SK-MEL-5 (cell line): ENCODE measurements around the gene PIGR. TPM values are rescaled to one million over a fixed set of nuclear protein-coding genes. Genes with fewer than 3 reads are reported as not detected.

Experiments
- DNase-seq: peaks from one replicate; pipeline ENCODE4 v3.0.0-alpha.2; 2016; ENCODE audit warnings: low read depth, low spot score
- in situ Hi-C: cut with HindIII; loops from 2 replicates; pipeline ENCODE4 v1.10.0; 2016; ENCODE audit warnings: low sequenced_read_pairs, high pct_unique_total_duplicates, low pct_unique_long_range_greater_than_20kb
- total RNA-seq: library from RNA; depleted of rRNA; stranded (reverse); fragments of >200 nt; shearing (Covaris generic); gene quantifications from 2 replicates; pipeline ENCODE4 v1.2.3, GENCODE V29; 2014

The PIGR gene
- total RNA-seq, 1 experiment from 2014 or later, result not detected

- DNase-seq, result no peak
- in situ Hi-C loops, result no loop called here
Measured at GRCh38 chr1:206902702-206903101, 43.6 kb downstream of the PIGR start.

- in situ Hi-C loops, result no loop called here
- DNase-seq, result no peak
Measured at GRCh38 chr1:206901944-206902343, 44.3 kb downstream of the PIGR start.

- in situ Hi-C loops, result no loop called here
- no peak for DNase-seq
Measured at GRCh38 chr1:206900149-206900548, 46.1 kb downstream of the PIGR start.

DNA sequence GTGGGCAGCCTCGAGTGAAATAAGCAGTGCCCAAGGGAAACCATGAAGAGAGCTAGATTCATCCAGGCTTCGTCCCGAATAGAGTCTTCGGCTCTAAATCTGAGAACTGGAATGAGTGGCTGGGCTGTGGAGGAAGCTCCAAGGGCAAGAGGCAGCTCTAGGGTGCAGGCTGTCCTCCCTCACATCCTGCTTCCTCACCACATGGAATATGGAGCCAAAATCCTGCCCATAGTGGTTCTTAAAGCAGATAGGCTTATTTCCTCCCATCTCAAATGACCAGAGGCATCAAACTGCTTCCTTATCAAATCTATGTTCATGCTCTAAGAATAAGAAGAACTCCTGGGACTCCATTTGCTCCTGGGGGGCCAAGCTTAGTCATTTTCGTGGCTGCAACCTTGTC lies 46.5 kb downstream of the PIGR start:
- in situ Hi-C loops, result no loop called here
- no peak for DNase-seq

DNA sequence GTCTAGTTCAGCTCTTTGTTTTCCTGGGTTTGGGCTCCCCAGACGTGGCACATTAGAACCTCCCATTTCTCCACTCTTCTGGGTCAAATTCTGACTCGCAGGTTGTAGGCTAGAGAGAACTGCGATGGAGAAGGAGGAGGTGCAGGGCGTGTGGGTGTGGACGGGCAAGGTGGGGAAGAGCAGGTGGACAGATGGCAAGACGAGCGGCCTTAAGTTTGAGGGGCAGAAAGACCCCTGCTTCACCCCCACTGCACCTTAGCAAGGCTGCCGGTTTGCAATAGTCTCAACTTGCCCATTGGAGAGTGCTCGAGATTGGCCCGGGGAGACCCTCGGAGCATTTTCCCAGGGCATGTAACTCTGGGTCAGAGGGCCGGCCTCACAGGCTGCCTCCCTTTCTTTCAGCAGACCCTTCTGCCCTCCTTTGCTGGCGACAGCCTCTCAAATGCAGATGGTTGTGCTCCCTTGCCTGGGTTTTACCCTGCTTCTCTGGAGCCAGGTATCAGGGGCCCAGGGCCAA lies 47.3 kb downstream of the PIGR start:
- no peak for DNase-seq
- in situ Hi-C loops, result no loop called here

- in situ Hi-C loops, result no loop called here
- no peak for DNase-seq
Measured at GRCh38 chr1:206898089-206898914, 48.0 kb downstream of the PIGR start.

GRCh38 chr1:206897175-206897574 lies 49.1 kb downstream of the PIGR start, which contains the start of gene IL24:
Gene IL24 (plus strand): TSS chr1:206897443. CDS start chr1:206897833, 390 bp downstream.
- no peak for DNase-seq
- in situ Hi-C loops, result no loop called here

DNA sequence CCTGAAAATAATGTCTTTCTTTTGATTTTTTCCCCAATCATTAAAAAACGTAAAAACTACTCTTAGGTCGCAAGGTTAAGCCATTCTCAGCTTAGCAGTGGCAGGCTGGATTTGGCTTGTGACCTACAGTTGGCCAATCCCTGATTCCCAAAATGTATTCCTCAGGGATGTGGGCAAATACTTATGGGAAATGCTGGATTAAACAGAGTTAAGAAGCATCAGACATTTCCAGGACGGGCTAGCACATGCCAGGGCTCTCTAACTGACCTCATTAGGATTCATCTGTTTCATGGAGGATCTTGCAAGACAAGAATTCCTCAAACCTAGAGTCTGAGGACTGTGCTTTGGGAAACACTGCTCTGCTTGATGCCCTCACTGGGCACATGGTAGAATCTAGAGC lies 50.0 kb downstream of the PIGR start:
- DNase-seq, result no peak
- in situ Hi-C loops, result no loop called here

GRCh38 chr1:206895837-206896242 lies 50.4 kb downstream of the PIGR start:
- no peak for DNase-seq
- in situ Hi-C loops, result no loop called here

- in situ Hi-C loops, result no loop called here
- DNase-seq, result no peak
Measured at GRCh38 chr1:206895325-206895724, 50.9 kb downstream of the PIGR start.

- in situ Hi-C loops, result no loop called here
Measured at GRCh38 chr1:206893380-206893779, 52.9 kb downstream of the PIGR start.

GRCh38 chr1:206892351-206892984 lies 53.8 kb downstream of the PIGR start:
- in situ Hi-C loops, result no loop called here
- DNase-seq, result no peak

More at GRCh38 chr1:206893380-206893779, 52.9 kb downstream of the PIGR start:
- no peak for DNase-seq

- DNase-seq, result peak; percentile 36
- in situ Hi-C loops, result no loop called here
Measured at GRCh38 chr1:206891412-206891811, 54.9 kb downstream of the PIGR start.

GRCh38 chr1:206890125-206891060 lies 55.9 kb downstream of the PIGR start:
- peak; percentile 98 for DNase-seq
- in situ Hi-C loops, result no loop called here

DNA sequence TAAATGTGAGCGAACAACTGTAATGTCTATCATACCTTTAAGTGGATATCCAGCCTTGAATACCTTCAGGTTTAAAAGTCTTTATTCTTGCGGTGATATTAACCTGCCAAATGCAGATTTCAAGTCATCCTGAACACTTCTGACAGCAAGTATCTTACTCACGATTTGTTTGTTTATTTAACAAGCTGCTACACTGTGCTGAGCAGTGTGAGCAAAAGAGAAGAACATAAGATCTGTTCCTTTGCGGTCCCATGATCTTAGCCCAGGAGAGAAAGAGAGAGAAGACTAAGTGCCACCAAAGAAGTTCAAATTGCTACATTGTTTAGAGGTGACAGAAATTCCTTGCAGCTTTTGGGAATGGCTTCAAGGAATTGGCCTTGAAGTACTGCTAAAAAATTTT lies 58.6 kb downstream of the PIGR start:
- in situ Hi-C loops, result no loop called here
- DNase-seq, result no peak

DNA sequence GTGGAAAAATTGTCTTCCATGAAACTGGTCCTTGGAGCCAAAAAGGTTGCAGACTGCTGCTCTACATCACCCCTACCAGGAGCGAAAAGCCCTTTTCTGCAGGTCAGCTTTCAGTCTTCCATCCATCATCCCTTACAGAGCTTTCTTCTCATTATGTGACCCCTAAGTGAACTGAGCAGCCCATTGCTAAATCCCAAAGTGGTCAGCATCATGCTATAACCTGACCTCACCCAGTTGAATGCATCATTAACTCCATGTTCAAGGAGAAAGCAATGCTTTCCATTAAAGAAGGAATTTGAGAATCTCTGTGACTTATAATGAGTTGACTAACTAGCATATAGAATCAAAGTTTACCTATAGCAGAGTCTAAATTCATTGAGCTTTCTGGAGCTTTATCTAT lies 59.4 kb downstream of the PIGR start:
- DNase-seq, result no peak
- in situ Hi-C loops, result no loop called here

- in situ Hi-C loops, result no loop called here
- no peak for DNase-seq
Measured at GRCh38 chr1:206885341-206886060, 60.8 kb downstream of the PIGR start.
